ENCODE results near the gene RAPGEF2.

DNA sequence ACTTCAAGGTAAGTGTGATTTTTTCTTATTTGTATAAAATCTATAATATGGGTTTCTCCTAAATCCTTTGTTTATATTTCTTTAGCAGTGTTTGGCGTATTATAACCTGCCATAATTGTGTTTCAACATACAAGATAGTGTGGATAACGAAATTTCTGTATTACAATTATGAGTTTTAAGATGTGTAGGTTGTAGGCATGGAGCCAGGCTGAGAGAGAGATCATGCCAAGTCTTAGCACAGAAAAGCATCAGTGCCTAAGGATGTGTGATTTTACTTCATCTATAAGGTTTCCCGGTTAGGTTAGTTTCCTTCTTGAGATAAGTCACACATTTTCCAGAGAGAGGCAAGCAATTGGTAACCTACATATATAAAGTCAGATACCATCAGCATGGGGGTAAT is 161.2 kb downstream of the RAPGEF2 start:
- TF ChIP-seq POLR2A (IDR thresholded peaks at IDR 0.05) (no peak), POLR2AphosphoS5 (IDR thresholded peaks at IDR 0.05) (no peak)

Data from spleen (tissue), 3 donors.